Bronchial epithelial cell (primary cell): ENCODE results near the gene KAZN. TPM values are rescaled to one million over a fixed set of nuclear protein-coding genes. Genes with fewer than 3 reads are reported as not detected.

Source experiments
- DNase-seq: peaks from one replicate; pipeline ENCODE4 v3.0.0-alpha.2; 2010; ENCODE audit warnings: low read depth
- FAIRE-seq: peaks from 2 replicates; lab custom pipeline; 2011; peaks lifted over from hg19 to GRCh38; lab: Jason Lieb, UNC
- H3K27me3 ChIP-seq: 2 replicates; pipeline ENCODE4 v1.5.1; 2011; ENCODE audit warnings: low read length; ENCODE audit not compliant: control insufficient read depth, insufficient read depth
- H3K36me3 ChIP-seq: 2 replicates; pipeline ENCODE4 v1.5.1; 2011; ENCODE audit warnings: low read length; ENCODE audit not compliant: control insufficient read depth, insufficient read depth
- H3K4me3 ChIP-seq: 2 replicates; pipeline ENCODE4 v1.5.1; 2011; ENCODE audit warnings: mild to moderate bottlenecking, low read depth, low read length, control low read depth
- total RNA-seq: library from RNA; depleted of rRNA; stranded (reverse); fragments of >200 nt; gene quantifications from 2 replicates; pipeline ENCODE4 v1.2.1, GENCODE V29; 2014
- TF ChIP-seq, protein P1 (sequence below): IDR thresholded peaks from 2 replicates; pipeline ENCODE4 v1.5.1; 2011; ENCODE audit warnings: mild to moderate bottlenecking, moderate library complexity, low read length, control low read depth, inconsistent platforms; ENCODE audit not compliant: insufficient read depth, severe bottlenecking

The KAZN gene
- total RNA-seq, 1 donor from 2014 or later, result 4.7 TPM

GRCh38 chr1:15046487-15047165, 448.1 kb downstream of the KAZN start:
- Histone ChIP-seq H3K4me3 (no peak overlapping the region), H3K36me3 (peaks cover 6% of the 10 kb centered on the region), H3K27me3 (no peaks in the 10 kb centered on the region)
- no peak for FAIRE-seq
- DNase-seq, result peak; percentile 63
- TF ChIP-seq, protein P1, sequence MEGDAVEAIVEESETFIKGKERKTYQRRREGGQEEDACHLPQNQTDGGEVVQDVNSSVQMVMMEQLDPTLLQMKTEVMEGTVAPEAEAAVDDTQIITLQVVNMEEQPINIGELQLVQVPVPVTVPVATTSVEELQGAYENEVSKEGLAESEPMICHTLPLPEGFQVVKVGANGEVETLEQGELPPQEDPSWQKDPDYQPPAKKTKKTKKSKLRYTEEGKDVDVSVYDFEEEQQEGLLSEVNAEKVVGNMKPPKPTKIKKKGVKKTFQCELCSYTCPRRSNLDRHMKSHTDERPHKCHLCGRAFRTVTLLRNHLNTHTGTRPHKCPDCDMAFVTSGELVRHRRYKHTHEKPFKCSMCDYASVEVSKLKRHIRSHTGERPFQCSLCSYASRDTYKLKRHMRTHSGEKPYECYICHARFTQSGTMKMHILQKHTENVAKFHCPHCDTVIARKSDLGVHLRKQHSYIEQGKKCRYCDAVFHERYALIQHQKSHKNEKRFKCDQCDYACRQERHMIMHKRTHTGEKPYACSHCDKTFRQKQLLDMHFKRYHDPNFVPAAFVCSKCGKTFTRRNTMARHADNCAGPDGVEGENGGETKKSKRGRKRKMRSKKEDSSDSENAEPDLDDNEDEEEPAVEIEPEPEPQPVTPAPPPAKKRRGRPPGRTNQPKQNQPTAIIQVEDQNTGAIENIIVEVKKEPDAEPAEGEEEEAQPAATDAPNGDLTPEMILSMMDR, result peak; percentile 94

DNA sequence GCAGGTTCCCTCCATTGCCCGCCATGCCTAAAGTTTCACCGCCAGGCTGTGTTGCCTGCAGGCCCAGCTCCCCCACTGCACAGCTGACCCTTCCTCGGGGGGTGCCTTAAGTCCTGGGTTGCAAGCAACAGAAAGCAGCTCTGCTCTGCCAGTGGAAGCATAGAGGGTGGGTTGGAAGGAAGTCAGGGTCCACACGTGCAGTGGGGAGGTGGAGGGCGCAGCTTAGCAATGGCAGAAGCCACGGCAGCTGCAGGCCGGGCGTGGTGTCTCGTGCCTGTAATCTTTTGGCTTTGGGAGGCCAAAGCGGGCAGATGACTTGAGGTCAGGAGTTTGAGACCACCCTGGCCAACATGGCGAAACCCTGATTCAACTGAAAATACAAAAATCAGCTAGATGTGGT, 448.8 kb downstream of the KAZN start:
- TF ChIP-seq, protein P1, result no peak
- no peak for FAIRE-seq
- Histone ChIP-seq H3K36me3 (peaks cover 6% of the 10 kb centered on the region), H3K4me3 (no peak overlapping the region), H3K27me3 (no peaks in the 10 kb centered on the region)
- no peak for DNase-seq

DNA sequence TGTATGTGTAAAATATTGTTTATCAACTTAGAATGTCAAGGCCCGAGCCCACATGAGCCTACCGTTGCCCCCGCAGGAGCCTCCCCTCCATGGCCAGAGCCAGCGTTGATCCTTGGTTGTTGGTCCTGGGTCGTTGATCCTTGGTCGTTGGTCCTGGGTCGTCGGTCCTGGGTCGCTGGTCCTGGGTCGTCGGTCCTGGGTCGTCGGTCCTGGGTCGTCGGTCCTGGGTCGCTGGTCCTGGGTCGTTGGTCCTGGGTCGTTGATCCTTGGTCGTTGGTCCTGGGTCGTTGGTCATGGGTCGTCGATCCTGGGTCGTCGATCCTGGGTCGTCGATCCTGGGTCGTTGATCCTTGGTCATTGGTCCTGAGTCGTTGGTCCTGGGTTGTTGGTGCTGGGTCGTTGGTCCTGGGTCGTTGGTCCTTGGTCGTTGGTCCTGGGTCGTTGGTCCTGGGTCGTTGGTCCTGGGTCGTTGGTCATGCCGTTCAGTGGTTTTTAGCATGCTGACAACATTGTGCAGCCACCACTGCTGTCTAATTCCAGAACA, 450.0 kb downstream of the KAZN start:
- DNase-seq, result no peak
- Histone ChIP-seq H3K27me3 (no peaks in the 10 kb centered on the region), H3K4me3 (no peak overlapping the region), H3K36me3 (peaks cover 6% of the 10 kb centered on the region)
- no peak for FAIRE-seq
- TF ChIP-seq, protein P1, result no peak

- FAIRE-seq, result no peak
Observed at GRCh38 chr1:15049067-15049466, 450.6 kb downstream of the KAZN start.

GRCh38 chr1:15051882-15052528, 453.5 kb downstream of the KAZN start:
- FAIRE-seq, result no peak
- no peaks in the 10 kb centered on the region for H3K27me3 ChIP-seq
- DNase-seq, result peak; percentile 10
- TF ChIP-seq, protein P1, result no peak
- H3K4me3 ChIP-seq, result no peak overlapping the region
- H3K36me3 ChIP-seq, result peaks cover 6% of the 10 kb centered on the region

More at GRCh38 chr1:15049067-15049466, 450.6 kb downstream of the KAZN start:
- Histone ChIP-seq H3K27me3 (no peaks in the 10 kb centered on the region), H3K36me3 (peaks cover 6% of the 10 kb centered on the region), H3K4me3 (no peak overlapping the region)
- TF ChIP-seq, protein P1, result no peak
- DNase-seq, result no peak
